HepG2 (cell line): ENCODE results near the gene PDE3A. TPM values are rescaled to one million over a fixed set of nuclear protein-coding genes. Genes with fewer than 3 reads are reported as not detected.

Experiments
- ATAC-seq: fragments of 200-7000 bp; cut with Tn5 transposase; 3 replicates; pipeline ENCODE4 v1.9.1; 2020; ENCODE audit warnings: mild to moderate bottlenecking, moderate library complexity
- BruUV-seq: library from RNA; stranded (reverse); fragments of 400-500 nt; replicated peaks from 2 replicates; lab custom pipeline; 2021; lab: Mats Ljungman, UMichigan
- CTCF ChIA-PET: fragments of 300-600 bp; formaldehyde crosslinking; extraction: SDS; loops from one replicate; lab custom pipeline; 2021; ENCODE audit warnings: low total read pairs, inconsistent platforms, low intra/inter-chr PET ratio; lab: Yijun Ruan, JAX
- POLR2A ChIA-PET: fragments of 350-600 bp; sonication (Branson Sonifier 250); formaldehyde crosslinking; loops from one replicate; lab custom pipeline; 2020; ENCODE audit warnings: antibody characterized with exemption, inconsistent platforms; lab: Yijun Ruan, JAX
- DNase-seq: peaks from one replicate; pipeline ENCODE4 v3.0.0-alpha.2; 2015; ENCODE audit warnings: low spot score
- FAIRE-seq: peaks from 3 replicates; lab custom pipeline; 2011; peaks lifted over from hg19 to GRCh38; lab: Jason Lieb, UNC
- H2AFZ ChIP-seq: one replicate; pipeline ENCODE4 v1.6.1; 2011; ENCODE audit warnings: low read length, inconsistent platforms
- H3K27ac ChIP-seq: fragments of 300-600 bp; 3 replicates; pipeline ENCODE4 v1.8.0; 2011; ENCODE audit warnings: mixed run types, mild to moderate bottlenecking, mixed read lengths, low read length, inconsistent platforms; ENCODE audit not compliant: insufficient read depth; ENCODE audit errors: extremely low read length
- H3K27me3 ChIP-seq, 2 experiments: fragments of 200-600 bp in 1 of 2; 2 replicates in 1 of 2; 3 replicates in 1 of 2; pipeline versions ENCODE4 v1.6.0 to v1.8.0; 2011; ENCODE audit warnings: low read length in 2 of 2, mild to moderate bottlenecking in 2 of 2, moderate library complexity in 2 of 2, inconsistent platforms in 1 of 2; ENCODE audit not compliant: insufficient read depth in 2 of 2, control insufficient read depth in 1 of 2
- H3K36me3 ChIP-seq, 2 experiments: fragments of 200-600 bp in 1 of 2; replicated peaks in 1 of 2; 2 replicates in 1 of 2; 3 replicates in 1 of 2; pipeline versions ENCODE4 v1.5.1 to v1.8.0; 2011; ENCODE audit warnings: low read length in 2 of 2, inconsistent platforms in 1 of 2; ENCODE audit not compliant: insufficient read depth in 2 of 2, control insufficient read depth in 1 of 2
- H3K4me1 ChIP-seq: 2 replicates; pipeline ENCODE4 v1.5.1; 2012; ENCODE audit warnings: low read length, inconsistent platforms; ENCODE audit not compliant: insufficient read depth
- H3K4me2 ChIP-seq: 2 replicates; pipeline ENCODE4 v1.6.0; 2011; ENCODE audit warnings: low read depth, low read length, inconsistent platforms
- H3K4me3 ChIP-seq, 3 experiments: fragments of 200-600 bp in 1 of 3; sonication (generic), shearing (Covaris generic) in 1 of 3; replicated peaks in 1 of 3; 2 replicates each; pipeline ENCODE4 v1.5.1; 2011 to 2016; ENCODE audit warnings: low read length in 3 of 3, inconsistent platforms in 2 of 3, low read depth in 2 of 3, mild to moderate bottlenecking in 2 of 3, control low read depth in 1 of 3, mixed read lengths in 1 of 3; ENCODE audit not compliant: insufficient read depth in 1 of 3
- H3K79me2 ChIP-seq: one replicate; pipeline ENCODE4 v1.6.1; 2011; ENCODE audit warnings: low read length, inconsistent platforms; ENCODE audit not compliant: insufficient read depth
- H3K9ac ChIP-seq: 2 replicates; pipeline ENCODE4 v1.6.0; 2011; ENCODE audit warnings: mild to moderate bottlenecking, low read depth, low read length, inconsistent platforms; ENCODE audit not compliant: insufficient read depth
- H3K9me3 ChIP-seq: 2 replicates; pipeline ENCODE4 v1.5.1; 2012; ENCODE audit warnings: mild to moderate bottlenecking, low read length
- H4K20me1 ChIP-seq: 2 replicates; pipeline ENCODE4 v1.6.0; 2011; ENCODE audit warnings: inconsistent platforms, mild to moderate bottlenecking, low read length, moderate library complexity; ENCODE audit not compliant: insufficient read depth
- ATM ChIP-seq: fragments of 450-650 bp; IDR thresholded peaks from 2 replicates; pipeline ENCODE4 v1.7.1; 2017; ENCODE audit warnings: mild to moderate bottlenecking, borderline replicate concordance
- FOXP1 ChIP-seq, 2 experiments: fragments of 450-650 bp in 1 of 2; IDR thresholded peaks; 2 replicates each; pipeline ENCODE4 v1.6.1; 2017 to 2018; ENCODE audit warnings: antibody characterized with exemption in 1 of 2
- ISL2 ChIP-seq: sonication (generic); formaldehyde crosslinking; IDR thresholded peaks from 2 replicates; pipeline ENCODE4 v1.5.0; 2020; ENCODE audit warnings: missing genetic modification reagents
- MYC ChIP-seq: sonication (generic); formaldehyde crosslinking; IDR thresholded peaks from 2 replicates; pipeline ENCODE4 v1.9.0; 2021; ENCODE audit warnings: missing genetic modification reagents, borderline replicate concordance
- TCF12 ChIP-seq, 2 experiments: fragments of 450-650 bp in 1 of 2; sonication (generic) in 1 of 2; formaldehyde crosslinking in 1 of 2; IDR thresholded peaks; 2 replicates each; pipeline versions ENCODE4 v1.6.1 to v1.8.0; 2017 to 2022; ENCODE audit warnings: antibody characterized with exemption in 1 of 2, mild to moderate bottlenecking in 1 of 2, missing genetic modification reagents in 1 of 2, moderate library complexity in 1 of 2
- ZNF292 ChIP-seq: sonication (generic); formaldehyde crosslinking; IDR thresholded peaks from 2 replicates; pipeline ENCODE4 v1.8.1; 2022; ENCODE audit warnings: mild to moderate bottlenecking, low read depth, missing genetic modification reagents, borderline replicate concordance
- ZNF33B ChIP-seq: sonication (generic); formaldehyde crosslinking; IDR thresholded peaks from 2 replicates; pipeline ENCODE4 v1.5.1; 2020; ENCODE audit warnings: mild to moderate bottlenecking, missing genetic modification reagents
- ZNF773 ChIP-seq: sonication (generic); formaldehyde crosslinking; IDR thresholded peaks from 2 replicates; pipeline ENCODE4 v1.4.0; 2020; ENCODE audit warnings: missing genetic modification reagents, borderline replicate concordance
- in situ Hi-C: cut with HindIII; loops from 2 replicates; pipeline ENCODE4 v1.10.0; 2017; ENCODE audit warnings: low pct_unique_long_range_greater_than_20kb; ENCODE audit not compliant: extremely low pct_ligation_motif_present
- intact Hi-C: fragments of 100-400 bp; cut with micrococcal nuclease; formaldehyde crosslinking; loops from one replicate; pipeline ENCODE4 v1.10.0; 2022; ENCODE audit not compliant: unreplicated experiment
- polyA plus RNA-seq, 8 experiments: library from polyadenylated mRNA; depleted of rRNA in 3 of 8; stranded (reverse) in 7 of 8; unstranded in 1 of 8; fragments of >200 nt; fragmentation: Illumina TruSeq in 4 of 8; extraction: Trizol in 4 of 8; gene quantifications; 2 replicates each; pipeline versions ENCODE4 v1.2.1 to v1.2.3, GENCODE V29; 2011 to 2016; ENCODE audit warnings: low read depth in 4 of 8, missing spikeins in 1 of 8, mixed read lengths in 1 of 8; ENCODE audit not compliant: insufficient read depth in 1 of 8
- total RNA-seq, 5 experiments: library from RNA; depleted of rRNA; stranded (reverse); fragments of >200 nt; fragmentation: Illumina TruSeq; extraction: Trizol; gene quantifications; 2 replicates each; pipeline ENCODE4 v1.2.3, GENCODE V29; 2016; ENCODE audit warnings: low read depth in 1 of 5
- TF ChIP-seq, protein P1 (sequence below): sonication (generic); formaldehyde crosslinking; IDR thresholded peaks from 2 replicates; pipeline ENCODE4 v1.5.0; 2020; ENCODE audit warnings: mild to moderate bottlenecking, low read depth, missing genetic modification reagents, borderline replicate concordance
- TF ChIP-seq, protein P2 (sequence below): sonication (generic); formaldehyde crosslinking; IDR thresholded peaks from 2 replicates; pipeline ENCODE4 v1.5.1; 2020; ENCODE audit warnings: missing genetic modification reagents, mild to moderate bottlenecking, borderline replicate concordance

PDE3A gene
- total and polyA plus RNA-seq, 2 of the 13 experiments (the other 11 are each of a cell fraction or from before 2014, with no cell fraction given): 0.77 to 1.5 TPM

DNA sequence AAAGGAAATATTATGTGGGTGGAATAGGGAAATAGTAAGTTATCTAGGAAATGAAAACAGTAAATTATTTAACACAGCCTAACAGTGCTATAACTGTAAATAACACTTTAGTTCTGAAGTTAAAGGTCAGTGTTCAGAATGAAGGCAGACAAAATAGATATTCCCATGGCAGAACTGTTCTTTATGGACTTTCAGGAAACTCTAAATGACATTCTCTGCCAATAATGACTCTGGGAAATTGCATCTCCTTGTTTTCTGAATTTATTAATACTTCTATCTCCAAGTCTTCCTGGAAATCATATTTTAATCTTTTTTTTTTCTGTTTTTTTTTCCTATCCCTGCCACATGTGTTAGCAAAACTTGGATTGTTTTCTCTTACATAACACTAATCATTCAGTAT is 101.4 kb downstream of the PDE3A start:
- Histone ChIP-seq H3K36me3 (no peaks in the 10 kb centered on the region), H3K4me1 (no peaks in the 10 kb centered on the region), H3K27me3 (no peaks in the 10 kb centered on the region), H3K4me2 (no peak overlapping the region), H3K4me3 (no peak overlapping the region), H4K20me1 (no peaks in the 10 kb centered on the region)
- FAIRE-seq: no peak
- no peak for DNase-seq
- intact Hi-C loops: no loop called here
- CTCF ChIA-PET: no interaction called here
- TF ChIP-seq, protein P1, sequence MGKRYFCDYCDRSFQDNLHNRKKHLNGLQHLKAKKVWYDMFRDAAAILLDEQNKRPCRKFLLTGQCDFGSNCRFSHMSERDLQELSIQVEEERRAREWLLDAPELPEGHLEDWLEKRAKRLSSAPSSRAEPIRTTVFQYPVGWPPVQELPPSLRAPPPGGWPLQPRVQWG (CRISPR knock-in tag): no peak
- TF ChIP-seq ATM: no peak
- no peak for TF ChIP-seq ZNF292 (CRISPR knock-in tag)
- TF ChIP-seq MYC (CRISPR knock-in tag): no peak
- no peak for TF ChIP-seq ISL2
- TF ChIP-seq, protein P2, sequence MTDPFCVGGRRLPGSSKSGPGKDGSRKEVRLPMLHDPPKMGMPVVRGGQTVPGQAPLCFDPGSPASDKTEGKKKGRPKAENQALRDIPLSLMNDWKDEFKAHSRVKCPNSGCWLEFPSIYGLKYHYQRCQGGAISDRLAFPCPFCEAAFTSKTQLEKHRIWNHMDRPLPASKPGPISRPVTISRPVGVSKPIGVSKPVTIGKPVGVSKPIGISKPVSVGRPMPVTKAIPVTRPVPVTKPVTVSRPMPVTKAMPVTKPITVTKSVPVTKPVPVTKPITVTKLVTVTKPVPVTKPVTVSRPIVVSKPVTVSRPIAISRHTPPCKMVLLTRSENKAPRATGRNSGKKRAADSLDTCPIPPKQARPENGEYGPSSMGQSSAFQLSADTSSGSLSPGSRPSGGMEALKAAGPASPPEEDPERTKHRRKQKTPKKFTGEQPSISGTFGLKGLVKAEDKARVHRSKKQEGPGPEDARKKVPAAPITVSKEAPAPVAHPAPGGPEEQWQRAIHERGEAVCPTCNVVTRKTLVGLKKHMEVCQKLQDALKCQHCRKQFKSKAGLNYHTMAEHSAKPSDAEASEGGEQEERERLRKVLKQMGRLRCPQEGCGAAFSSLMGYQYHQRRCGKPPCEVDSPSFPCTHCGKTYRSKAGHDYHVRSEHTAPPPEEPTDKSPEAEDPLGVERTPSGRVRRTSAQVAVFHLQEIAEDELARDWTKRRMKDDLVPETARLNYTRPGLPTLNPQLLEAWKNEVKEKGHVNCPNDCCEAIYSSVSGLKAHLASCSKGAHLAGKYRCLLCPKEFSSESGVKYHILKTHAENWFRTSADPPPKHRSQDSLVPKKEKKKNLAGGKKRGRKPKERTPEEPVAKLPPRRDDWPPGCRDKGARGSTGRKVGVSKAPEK (CRISPR knock-in tag): no peak
- TF ChIP-seq TCF12 (IDR thresholded peaks at IDR 0.05): no peak
- TF ChIP-seq TCF12 (CRISPR knock-in tag; IDR thresholded peaks at IDR 0.05): no peak
- TF ChIP-seq ZNF773: no peak
- TF ChIP-seq FOXP1 (IDR thresholded peaks at IDR 0.05): no peak
- TF ChIP-seq FOXP1 (CRISPR knock-in tag; IDR thresholded peaks at IDR 0.05): no peak
- no peak for TF ChIP-seq ZNF33B (CRISPR knock-in tag)
- TF ChIP-seq, all 625 proteins: peak for 0
- H2AFZ ChIP-seq: no peak overlapping the region
- in situ Hi-C loops: loop anchor here (25.0 kb wide), 1 partner anchor 343 kb away; the partner anchor contains the start of gene SLCO1B3
- no peak for ATAC-seq
- no peaks in the 10 kb centered on the region for H3K79me2 ChIP-seq
- POLR2A ChIA-PET: no interaction called here
- no peak overlapping the region for H3K27ac ChIP-seq
- H3K9ac ChIP-seq: no peak overlapping the region
- H3K9me3 ChIP-seq: no peaks in the 10 kb centered on the region
- no TSS peak for BruUV-seq
